ENCODE data around the gene KRT86. TPM values are rescaled to one million over a fixed set of nuclear protein-coding genes. Genes with fewer than 3 reads are reported as not detected.

Gene KRT86
- total and polyA plus RNA-seq, 2 of the 8 experiments (the other 6 are each of a cell fraction or from before 2014, with no cell fraction given) = 0.12 TPM; not detected in 1

- no peak for TF ChIP-seq CHD7 (IDR thresholded peaks at IDR 0.05; ENCODE audit: insufficient replicate concordance, low read length)
- TF ChIP-seq SIN3A (conservative IDR thresholded peaks at IDR 0.05 in 1 of 2, IDR thresholded peaks at IDR 0.05 in 1 of 2; ENCODE audit: low read depth in 1 of 2, low read length in 2 of 2) = no peak
- TF ChIP-seq PHF8 (conservative IDR thresholded peaks at IDR 0.05; ENCODE audit: low read depth, low read length) = no peak
Measured at GRCh38 chr12:52351196-52352059, 77.0 kb downstream of the KRT86 start (continued).
